SK-N-SH treated with all-trans-retinoic acid at 6 μM for 48 hours (cell line): ENCODE results near the gene SLC8B1.

ENCODE experiments used
- ARNTL ChIP-seq: fragments of 450-650 bp; formaldehyde crosslinking; IDR thresholded peaks from 2 replicates; pipeline ENCODE4 v1.5.0; 2020; ENCODE audit warnings: low read depth, mild to moderate bottlenecking, moderate library complexity, borderline replicate concordance
- CSDC2 ChIP-seq: fragments of 250-450 bp; sonication (Bioruptor Pico); IDR thresholded peaks from 2 replicates; pipeline ENCODE4 v1.5.0; 2020; ENCODE audit warnings: mild to moderate bottlenecking, moderate library complexity
- CSRNP3 ChIP-seq: fragments of 250-450 bp; sonication (Bioruptor Pico); IDR thresholded peaks from 2 replicates; pipeline ENCODE4 v1.5.1; 2021; ENCODE audit warnings: mild to moderate bottlenecking, moderate library complexity
- ESRRG ChIP-seq: fragments of 250-450 bp; sonication (Bioruptor Pico); IDR thresholded peaks from 2 replicates; pipeline ENCODE4 v1.6.1; 2021; ENCODE audit warnings: mild to moderate bottlenecking
- GLIS3 ChIP-seq: fragments of 250-450 bp; sonication (Bioruptor Pico); IDR thresholded peaks from 2 replicates; pipeline ENCODE4 v1.5.0; 2020; ENCODE audit warnings: mild to moderate bottlenecking, moderate library complexity
- ISL1 ChIP-seq: fragments of 250-450 bp; sonication (Bioruptor Pico); IDR thresholded peaks from 2 replicates; pipeline ENCODE4 v2.1.2; 2022; ENCODE audit warnings: mild to moderate bottlenecking, moderate library complexity
- OSR1 ChIP-seq: fragments of 250-450 bp; sonication (Bioruptor Pico); IDR thresholded peaks from 2 replicates; pipeline ENCODE4 v1.8.0; 2022; ENCODE audit warnings: moderate library complexity, mild to moderate bottlenecking, inconsistent platforms
- PATZ1 ChIP-seq: fragments of 250-450 bp; sonication (Bioruptor Pico); IDR thresholded peaks from 2 replicates; pipeline ENCODE4 v1.8.0; 2020; ENCODE audit warnings: mild to moderate bottlenecking, moderate library complexity, borderline replicate concordance
- PPARA ChIP-seq: fragments of 250-450 bp; sonication (Bioruptor Pico); IDR thresholded peaks from 2 replicates; pipeline ENCODE4 v1.5.0; 2020; ENCODE audit warnings: mild to moderate bottlenecking, borderline replicate concordance
- TOX ChIP-seq: fragments of 250-450 bp; sonication (Bioruptor Pico); IDR thresholded peaks from 2 replicates; pipeline ENCODE4 v1.8.0; 2021; ENCODE audit warnings: mild to moderate bottlenecking, moderate library complexity, borderline replicate concordance
- ZC3H10 ChIP-seq: fragments of 250-450 bp; sonication (Bioruptor Pico); IDR thresholded peaks from 2 replicates; pipeline ENCODE4 v1.5.1; 2021; ENCODE audit warnings: mild to moderate bottlenecking, moderate library complexity
- ZFP3 ChIP-seq: fragments of 250-450 bp; sonication (Bioruptor Pico); IDR thresholded peaks from 2 replicates; pipeline ENCODE4 v1.5.0; 2020; ENCODE audit warnings: mild to moderate bottlenecking, moderate library complexity
- ZNF565 ChIP-seq: fragments of 450-650 bp; formaldehyde crosslinking; conservative IDR thresholded peaks from 2 replicates; pipeline ENCODE4 v1.5.0; 2020; ENCODE audit warnings: low read depth, mild to moderate bottlenecking, moderate library complexity
- TF ChIP-seq, protein P1 (sequence below): fragments of 250-450 bp; sonication (Bioruptor Pico); IDR thresholded peaks from 2 replicates; pipeline ENCODE4 v1.5.0; 2020; ENCODE audit warnings: mild to moderate bottlenecking, moderate library complexity

DNA sequence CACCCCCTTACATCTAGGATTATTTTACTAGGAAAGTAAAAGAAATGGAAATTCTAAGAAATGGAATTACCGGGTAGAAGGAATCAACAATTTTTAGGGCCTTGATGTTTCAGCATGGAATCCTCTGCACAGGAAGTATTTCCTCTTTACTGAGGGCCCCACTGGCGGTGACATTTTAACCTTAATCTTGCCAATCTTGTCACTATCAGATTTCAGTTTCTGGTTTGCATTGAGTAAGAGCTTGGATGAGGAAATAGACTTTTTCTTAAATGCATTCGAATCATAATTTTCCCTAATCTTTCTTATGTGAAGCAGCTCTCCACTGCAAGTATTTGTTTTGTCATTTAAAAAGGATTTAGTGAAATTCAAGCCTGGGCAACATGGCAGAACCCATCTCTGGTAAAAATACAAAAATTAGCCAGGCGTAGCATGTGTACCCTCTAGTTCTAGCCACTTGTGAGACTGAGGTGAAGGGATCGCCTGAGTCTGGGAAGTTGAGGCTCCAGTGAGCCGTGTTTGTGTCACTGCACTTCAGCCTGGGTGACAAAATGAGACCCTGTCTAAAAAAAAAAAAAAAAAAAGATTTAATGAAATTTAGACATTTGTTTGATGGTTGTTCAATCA lies 73.0 kb downstream of the SLC8B1 start:
- no peak for TF ChIP-seq PATZ1
- no peak for TF ChIP-seq CSRNP3 (CRISPR knock-in tag)
- TF ChIP-seq ZC3H10 (CRISPR knock-in tag): no peak
- TF ChIP-seq OSR1 (CRISPR knock-in tag): no peak
- TF ChIP-seq, protein P1, sequence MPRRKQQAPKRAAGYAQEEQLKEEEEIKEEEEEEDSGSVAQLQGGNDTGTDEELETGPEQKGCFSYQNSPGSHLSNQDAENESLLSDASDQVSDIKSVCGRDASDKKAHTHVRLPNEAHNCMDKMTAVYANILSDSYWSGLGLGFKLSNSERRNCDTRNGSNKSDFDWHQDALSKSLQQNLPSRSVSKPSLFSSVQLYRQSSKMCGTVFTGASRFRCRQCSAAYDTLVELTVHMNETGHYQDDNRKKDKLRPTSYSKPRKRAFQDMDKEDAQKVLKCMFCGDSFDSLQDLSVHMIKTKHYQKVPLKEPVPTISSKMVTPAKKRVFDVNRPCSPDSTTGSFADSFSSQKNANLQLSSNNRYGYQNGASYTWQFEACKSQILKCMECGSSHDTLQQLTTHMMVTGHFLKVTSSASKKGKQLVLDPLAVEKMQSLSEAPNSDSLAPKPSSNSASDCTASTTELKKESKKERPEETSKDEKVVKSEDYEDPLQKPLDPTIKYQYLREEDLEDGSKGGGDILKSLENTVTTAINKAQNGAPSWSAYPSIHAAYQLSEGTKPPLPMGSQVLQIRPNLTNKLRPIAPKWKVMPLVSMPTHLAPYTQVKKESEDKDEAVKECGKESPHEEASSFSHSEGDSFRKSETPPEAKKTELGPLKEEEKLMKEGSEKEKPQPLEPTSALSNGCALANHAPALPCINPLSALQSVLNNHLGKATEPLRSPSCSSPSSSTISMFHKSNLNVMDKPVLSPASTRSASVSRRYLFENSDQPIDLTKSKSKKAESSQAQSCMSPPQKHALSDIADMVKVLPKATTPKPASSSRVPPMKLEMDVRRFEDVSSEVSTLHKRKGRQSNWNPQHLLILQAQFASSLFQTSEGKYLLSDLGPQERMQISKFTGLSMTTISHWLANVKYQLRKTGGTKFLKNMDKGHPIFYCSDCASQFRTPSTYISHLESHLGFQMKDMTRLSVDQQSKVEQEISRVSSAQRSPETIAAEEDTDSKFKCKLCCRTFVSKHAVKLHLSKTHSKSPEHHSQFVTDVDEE (CRISPR knock-in tag): no peak
- TF ChIP-seq GLIS3 (CRISPR knock-in tag): no peak
- no peak for TF ChIP-seq ISL1 (CRISPR knock-in tag)
- no peak for TF ChIP-seq TOX (CRISPR knock-in tag)
- no peak for TF ChIP-seq ZNF565 (CRISPR knock-in tag)
- no peak for TF ChIP-seq CSDC2 (CRISPR knock-in tag)
- TF ChIP-seq ZFP3 (CRISPR knock-in tag): no peak
- TF ChIP-seq ARNTL (CRISPR knock-in tag): no peak
- TF ChIP-seq PPARA (CRISPR knock-in tag): no peak
- TF ChIP-seq ESRRG (CRISPR knock-in tag): no peak
